Memory B cell (primary cell): ENCODE data around the gene POLR3GL.

Experiments used
- ATAC-seq: fragments of 150-1000 bp; cut with Tn5 transposase; 2 replicates; pipeline ENCODE4 v1.10.0; 2021; ENCODE audit warnings: low read depth, mild to moderate bottlenecking, moderate library complexity
- DNase-seq, 2 donors: peaks; one replicate each; pipeline ENCODE4 v3.0.0; 2022; ENCODE audit warnings: low spot score in 2 of 2
- H3K27ac Mint-ChIP-seq: one replicate; pipeline ENCODE4 v1.8.0; 2022; ENCODE audit warnings: mild to moderate bottlenecking, moderate library complexity, mixed read lengths
- H3K27me3 Mint-ChIP-seq: one replicate; pipeline ENCODE4 v1.8.0; 2022; ENCODE audit warnings: mixed read lengths
- H3K36me3 Mint-ChIP-seq: one replicate; pipeline ENCODE4 v1.8.0; 2022; ENCODE audit warnings: mild to moderate bottlenecking, mixed read lengths
- H3K4me1 Mint-ChIP-seq: one replicate; pipeline ENCODE4 v1.8.0; 2022; ENCODE audit warnings: mixed read lengths
- H3K4me3 Mint-ChIP-seq: one replicate; pipeline ENCODE4 v1.8.0; 2022; ENCODE audit warnings: mild to moderate bottlenecking, moderate library complexity, mixed read lengths
- H3K9me3 Mint-ChIP-seq: one replicate; pipeline ENCODE4 v1.8.0; 2022; ENCODE audit warnings: mixed read lengths

POLR3GL gene

GRCh38 chr1:145996433-145997015, 32.0 kb downstream of the POLR3GL start, which contains the start of gene TXNIP:
TSS of gene TXNIP (minus strand) at chr1:145996579. CDS start at chr1:145996266, 313 bp downstream.
- Mint-ChIP-seq H3K9me3 (no peaks in the 10 kb centered on the region), H3K4me3 (peak within 1 kb of the TSS; percentile 95), H3K4me1 (peaks cover 40% of the 10 kb centered on the region), H3K27me3 (no peaks in the 10 kb centered on the region), H3K36me3 (peaks cover 43% of the 10 kb centered on the region), H3K27ac (peak within 1 kb of the TSS; percentile 98)
- peak; percentile 59 to 79 for DNase-seq
- ATAC-seq: peak; percentile 84

- peak; percentile 27 to 37 for DNase-seq
- H3K4me1 Mint-ChIP-seq: peaks cover 36% of the 10 kb centered on the region
Observed at GRCh38 chr1:145997016-145997717, 32.7 kb downstream of the POLR3GL start.

DNA sequence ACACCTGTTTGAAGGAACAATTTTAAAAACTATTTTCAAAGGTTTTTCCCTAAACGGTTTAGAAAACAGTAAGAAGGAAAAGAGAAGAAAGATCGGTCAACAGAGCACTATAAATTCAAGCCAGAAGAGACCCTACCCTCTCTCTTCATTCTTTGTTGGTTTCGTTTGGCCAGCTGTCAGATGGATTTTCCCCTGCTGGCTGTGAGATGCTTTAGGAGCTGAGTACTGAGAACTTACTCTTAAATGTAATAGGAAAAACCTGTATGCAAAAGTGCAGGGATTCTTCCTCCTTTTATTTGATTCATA, 33.2 kb downstream of the POLR3GL start:
- Mint-ChIP-seq H3K4me3 (peak overlapping the region; percentile 95), H3K27me3 (no peaks in the 10 kb centered on the region), H3K9me3 (no peaks in the 10 kb centered on the region), H3K36me3 (peaks cover 34% of the 10 kb centered on the region), H3K4me1 (peaks cover 32% of the 10 kb centered on the region), H3K27ac (peak overlapping the region; percentile 98)
- no peak for DNase-seq
- no peak for ATAC-seq

More at GRCh38 chr1:145997016-145997717, 32.7 kb downstream of the POLR3GL start:
- peak overlapping the region; percentile 98 for H3K27ac Mint-ChIP-seq
- H3K4me3 Mint-ChIP-seq: peak overlapping the region; percentile 95
- peaks cover 38% of the 10 kb centered on the region for H3K36me3 Mint-ChIP-seq
- H3K9me3 Mint-ChIP-seq: no peaks in the 10 kb centered on the region
- ATAC-seq: peak; percentile 39
- no peaks in the 10 kb centered on the region for H3K27me3 Mint-ChIP-seq

DNA sequence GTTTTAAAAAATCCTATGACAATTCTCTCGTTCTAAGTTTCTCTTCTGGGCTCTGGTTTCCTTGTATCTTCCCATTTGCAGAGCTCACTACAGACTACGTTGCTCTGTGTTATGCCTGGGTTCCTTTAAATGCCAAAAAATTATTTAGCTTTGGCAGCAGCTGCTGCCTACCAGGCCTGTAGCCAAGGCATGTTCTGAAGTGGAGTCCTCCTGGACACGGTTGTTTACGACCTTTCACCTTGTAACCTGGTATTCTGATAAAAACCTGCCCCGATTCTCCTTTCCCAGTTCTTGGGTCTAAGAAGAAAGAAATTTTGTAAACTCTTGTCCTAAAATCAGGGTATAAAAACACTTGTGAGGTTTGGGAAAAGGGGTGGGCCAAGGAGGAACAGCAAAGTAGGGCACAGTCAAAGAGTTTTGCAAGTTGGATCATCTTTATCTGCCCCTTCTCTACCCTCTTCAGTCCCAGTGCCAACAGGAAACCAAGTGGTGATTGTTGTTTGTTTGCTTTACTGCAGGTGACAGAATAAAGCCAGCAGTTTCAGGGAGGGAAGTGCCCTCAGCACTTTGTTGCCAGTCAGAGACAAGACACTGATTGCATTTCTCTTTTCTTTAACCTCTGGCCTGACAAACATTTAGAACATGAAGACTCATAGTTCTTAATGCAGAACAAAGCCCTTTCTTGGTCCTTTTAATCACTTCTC, 35.0 kb downstream of the POLR3GL start:
- peaks cover 28% of the 10 kb centered on the region for H3K4me1 Mint-ChIP-seq

GRCh38 chr1:146001709-146002108, 37.2 kb downstream of the POLR3GL start:
- H3K36me3 Mint-ChIP-seq: peaks cover 2% of the 10 kb centered on the region
- H3K27me3 Mint-ChIP-seq: no peaks in the 10 kb centered on the region
- peak overlapping the region; percentile 30 for H3K27ac Mint-ChIP-seq
- H3K4me1 Mint-ChIP-seq: peaks cover 39% of the 10 kb centered on the region
- no peak for ATAC-seq
- no peaks in the 10 kb centered on the region for H3K9me3 Mint-ChIP-seq
- no peak overlapping the region for H3K4me3 Mint-ChIP-seq
- DNase-seq: no peak

More for the DNA sequence above, 35.0 kb downstream of the POLR3GL start:
- Mint-ChIP-seq H3K9me3 (no peaks in the 10 kb centered on the region), H3K27me3 (no peaks in the 10 kb centered on the region), H3K27ac (peak overlapping the region; percentile 98), H3K36me3 (peaks cover 17% of the 10 kb centered on the region), H3K4me3 (peak overlapping the region; percentile 55)
- DNase-seq: peak in 1 of 2 donors; percentile 42
- ATAC-seq: peak; percentile 50

- no peaks in the 10 kb centered on the region for H3K9me3 Mint-ChIP-seq
- H3K36me3 Mint-ChIP-seq: peaks cover 2% of the 10 kb centered on the region
- no peaks in the 10 kb centered on the region for H3K27me3 Mint-ChIP-seq
- peak overlapping the region; percentile 94 for H3K27ac Mint-ChIP-seq
- H3K4me1 Mint-ChIP-seq: peaks cover 23% of the 10 kb centered on the region
- ATAC-seq: no peak
- peak overlapping the region; percentile 75 for H3K4me3 Mint-ChIP-seq
- DNase-seq: no peak
Observed at GRCh38 chr1:146007489-146008133, 43.1 kb downstream of the POLR3GL start.

DNA sequence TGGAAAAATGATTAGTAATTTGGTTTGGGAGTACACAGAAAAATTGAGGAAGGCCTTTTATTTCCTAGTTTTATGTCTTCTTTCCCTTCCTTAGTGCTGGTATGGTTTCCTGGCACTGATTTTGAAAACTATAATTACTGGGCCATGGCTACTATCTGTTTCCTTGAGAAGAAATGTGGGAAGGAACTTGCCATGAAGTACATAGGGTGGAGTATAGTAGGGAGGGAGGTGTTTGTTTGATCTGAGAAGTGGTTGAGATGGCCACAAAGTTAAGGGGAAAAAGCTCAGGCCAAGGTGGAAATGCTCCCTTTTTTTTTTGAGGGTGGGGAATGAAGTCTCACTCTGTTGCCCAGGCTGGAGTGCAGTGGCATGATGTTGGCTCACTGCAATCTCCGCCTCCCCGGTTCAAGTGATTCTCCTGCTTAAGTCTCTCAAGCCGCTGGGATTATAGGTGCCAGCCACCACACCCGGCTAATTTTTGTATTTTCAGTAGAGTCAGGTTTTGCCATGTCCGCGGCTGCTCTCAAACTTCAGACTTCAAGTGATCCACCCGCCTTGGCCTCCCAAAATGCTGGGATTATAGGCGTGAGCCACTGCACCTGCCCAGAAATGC, 45.7 kb downstream of the POLR3GL start:
- Mint-ChIP-seq H3K4me1 (peaks cover 20% of the 10 kb centered on the region), H3K4me3 (no peak overlapping the region), H3K27ac (no peak overlapping the region), H3K27me3 (no peaks in the 10 kb centered on the region), H3K36me3 (peaks cover 2% of the 10 kb centered on the region), H3K9me3 (no peaks in the 10 kb centered on the region)
- ATAC-seq (no peak), DNase-seq (no peak)

DNA sequence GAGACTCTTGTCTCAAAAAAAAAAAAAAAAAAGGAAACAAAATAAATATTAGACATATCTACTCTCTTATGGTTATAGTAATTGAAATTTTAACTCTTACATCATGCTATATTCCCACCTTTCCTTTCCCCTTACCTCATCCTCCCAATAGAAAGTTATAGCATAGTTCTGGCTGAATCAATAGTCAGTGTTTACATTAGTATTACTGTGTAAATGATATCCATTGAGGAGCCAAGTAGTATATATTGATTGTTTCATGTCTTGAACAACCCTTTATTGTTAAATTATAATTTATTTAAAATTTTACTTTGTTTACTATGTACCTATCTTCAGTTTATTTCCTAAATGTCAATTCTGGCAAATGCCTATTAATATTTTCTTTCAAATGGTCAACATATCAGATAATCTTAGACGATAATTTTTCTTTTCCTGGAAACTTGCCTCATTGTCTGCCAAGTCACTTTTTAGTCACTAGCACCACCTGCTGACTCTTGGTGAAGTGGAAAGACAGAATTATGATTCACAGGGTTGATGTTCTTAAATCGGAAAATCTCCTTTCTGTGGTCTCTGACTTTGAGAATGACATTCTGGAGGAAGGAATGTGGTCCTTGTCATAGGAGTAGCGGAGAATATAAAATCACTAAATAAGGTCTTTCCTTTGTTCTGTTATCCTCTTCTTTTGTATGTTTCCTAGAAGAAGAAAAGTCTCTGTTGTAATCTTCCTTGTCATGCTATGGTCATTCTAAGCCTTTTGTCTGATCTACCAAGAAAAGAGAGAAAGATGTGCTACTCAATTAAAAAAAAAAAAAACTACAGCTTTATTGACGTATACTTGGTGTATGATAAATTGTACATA, 48.4 kb downstream of the POLR3GL start:
- ATAC-seq (peak; percentile 80), DNase-seq (peak; percentile 47 to 61)
- H3K4me1 Mint-ChIP-seq: peaks cover 4% of the 10 kb centered on the region
- no peaks in the 10 kb centered on the region for H3K9me3 Mint-ChIP-seq
- H3K4me3 Mint-ChIP-seq: no peak overlapping the region
- no peaks in the 10 kb centered on the region for H3K36me3 Mint-ChIP-seq
- no peak overlapping the region for H3K27ac Mint-ChIP-seq
- H3K27me3 Mint-ChIP-seq: peaks cover 4% of the 10 kb centered on the region

DNA sequence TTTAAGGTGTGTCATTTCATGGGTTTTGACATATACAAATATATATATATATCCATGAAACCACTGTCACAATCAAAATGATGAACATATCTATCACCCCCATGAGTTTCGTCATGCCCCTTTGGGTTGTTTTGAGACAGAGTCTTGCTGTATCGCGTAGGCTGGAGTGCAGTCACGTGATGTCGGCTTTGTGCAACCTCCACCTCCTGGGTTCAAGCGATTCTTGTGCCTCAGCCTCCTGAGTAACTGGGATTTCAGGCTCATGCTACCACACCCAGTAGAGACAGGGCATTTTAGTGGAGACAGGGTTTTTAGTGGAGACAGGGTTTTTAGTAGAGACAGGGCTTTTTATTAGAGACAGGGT, 49.1 kb downstream of the POLR3GL start:
- H3K36me3 Mint-ChIP-seq: no peaks in the 10 kb centered on the region
- H3K27me3 Mint-ChIP-seq: peaks cover 5% of the 10 kb centered on the region
- H3K4me3 Mint-ChIP-seq: no peak overlapping the region
- H3K9me3 Mint-ChIP-seq: no peaks in the 10 kb centered on the region
- no peak overlapping the region for H3K27ac Mint-ChIP-seq
- DNase-seq (no peak), ATAC-seq (no peak)
- peaks cover 4% of the 10 kb centered on the region for H3K4me1 Mint-ChIP-seq

DNA sequence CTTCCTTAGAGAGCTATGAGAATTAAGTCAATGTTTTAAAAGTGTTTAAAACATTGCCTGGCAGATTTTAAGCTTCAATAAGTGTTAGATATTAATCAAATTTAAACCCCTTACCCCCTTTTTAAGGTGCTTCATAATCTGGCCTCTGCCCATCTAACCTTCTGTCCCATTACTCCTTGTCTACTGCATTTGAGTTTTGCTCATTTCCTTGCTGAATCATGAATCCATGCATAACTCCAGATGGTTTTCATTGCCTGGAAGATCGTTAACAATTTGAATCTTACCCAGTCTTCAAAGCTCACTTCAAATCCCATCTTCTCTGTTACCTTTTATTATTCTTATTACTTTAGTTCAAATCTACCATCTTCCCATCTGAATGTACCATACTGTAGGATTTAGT, 52.4 kb downstream of the POLR3GL start:
- Mint-ChIP-seq H3K9me3 (no peaks in the 10 kb centered on the region), H3K27ac (no peak overlapping the region), H3K4me1 (peaks cover 17% of the 10 kb centered on the region), H3K4me3 (no peak overlapping the region), H3K36me3 (no peaks in the 10 kb centered on the region), H3K27me3 (peaks cover 25% of the 10 kb centered on the region)
- no peak for DNase-seq
- no peak for ATAC-seq

DNA sequence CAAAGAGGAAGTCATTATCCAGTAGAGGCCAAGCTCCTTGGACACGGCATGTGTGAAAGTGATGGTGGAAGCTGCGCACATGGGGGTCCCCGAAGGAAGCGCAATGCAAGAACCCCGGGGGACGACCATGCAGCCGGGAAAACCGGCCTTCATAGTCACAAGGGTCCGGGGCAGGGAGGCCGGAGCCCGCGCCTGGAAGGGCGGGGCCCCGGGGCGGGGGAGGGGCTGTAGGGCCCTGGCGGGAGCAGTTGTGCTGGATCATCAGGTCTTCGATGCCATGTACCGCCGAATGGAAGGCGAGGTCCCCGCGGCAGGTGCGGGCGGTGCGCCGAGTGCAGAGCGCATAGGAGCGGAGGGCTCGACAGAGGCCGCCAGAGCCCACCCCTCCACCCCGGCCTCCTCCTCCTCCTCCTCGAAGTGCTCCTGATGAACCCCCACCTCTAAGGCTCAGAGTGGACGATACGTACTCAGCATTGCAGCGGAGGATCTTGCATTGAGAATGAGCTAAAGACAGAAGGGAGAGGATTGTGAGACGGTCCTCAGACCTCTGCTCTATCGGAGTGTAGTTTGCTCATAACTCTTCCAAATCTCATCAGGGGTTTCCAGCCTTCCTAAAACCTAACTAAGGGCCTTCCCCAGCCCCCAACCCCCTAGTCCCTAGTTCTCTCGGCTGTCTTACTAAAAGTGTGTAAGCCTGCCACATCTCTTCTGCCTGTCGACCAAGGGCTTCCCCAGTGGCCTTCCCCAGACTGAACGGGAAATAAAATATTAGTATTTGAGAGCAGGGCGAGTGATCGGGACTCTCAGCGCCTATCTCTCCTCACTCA, 55.0 kb downstream of the POLR3GL start:
- H3K4me1 Mint-ChIP-seq: peaks cover 13% of the 10 kb centered on the region
- H3K36me3 Mint-ChIP-seq: no peaks in the 10 kb centered on the region
- no peaks in the 10 kb centered on the region for H3K9me3 Mint-ChIP-seq
- H3K27ac Mint-ChIP-seq: no peak overlapping the region
- no peak for DNase-seq
- H3K27me3 Mint-ChIP-seq: peaks cover 28% of the 10 kb centered on the region
- ATAC-seq: peak; percentile 53
- peak overlapping the region; percentile 43 for H3K4me3 Mint-ChIP-seq
